SH-SY5Y (cell line): ENCODE results near the gene RALGAPA2.

Experiments used
- GATA2 ChIP-seq: IDR thresholded peaks from 2 replicates; pipeline ENCODE4 v1.6.1; 2011; ENCODE audit warnings: mild to moderate bottlenecking, low read depth, low read length
- GATA3 ChIP-seq: IDR thresholded peaks from 2 replicates; pipeline ENCODE4 v1.6.1; 2011; ENCODE audit warnings: low read depth, mild to moderate bottlenecking, low read length, moderate library complexity

DNA sequence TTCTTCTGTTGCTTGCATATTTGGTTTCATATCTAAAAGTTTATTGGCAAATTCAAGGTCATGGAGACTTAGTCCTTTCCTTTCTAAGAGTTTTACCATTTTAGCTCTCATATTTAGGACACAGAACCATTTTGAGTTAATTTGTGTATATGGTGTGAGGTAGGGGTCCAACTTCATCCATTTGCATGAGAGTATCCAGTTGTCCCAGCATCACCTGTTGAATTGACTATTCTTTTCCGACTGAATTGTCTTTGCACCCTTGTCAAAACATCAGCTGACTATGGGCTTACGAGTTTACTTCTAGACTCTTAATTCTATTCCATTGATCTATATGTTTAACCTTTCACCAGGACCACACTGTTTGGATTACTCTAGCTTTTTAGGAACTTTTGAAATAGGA, 157.5 kb downstream of the RALGAPA2 start:
- TF ChIP-seq GATA3 (no peak), GATA2 (no peak)
